SK-N-SH (cell line): ENCODE results near the gene PICK1. TPM values are rescaled to one million over a fixed set of nuclear protein-coding genes. Genes with fewer than 3 reads are reported as not detected.

Source experiments
- CTCF ChIA-PET: fragments of 300-600, 350-600 bp; formaldehyde crosslinking; extraction: SDS; loops from one replicate; lab custom pipeline; 2021; lab: Yijun Ruan, JAX
- POLR2A ChIA-PET: fragments of 350-600 bp; sonication (Branson Sonifier 250); formaldehyde crosslinking; extraction: SDS; loops from one replicate; lab custom pipeline; 2020; ENCODE audit warnings: antibody characterized with exemption, inconsistent platforms; lab: Yijun Ruan, JAX
- DNase-seq: peaks from one replicate; pipeline ENCODE4 v3.0.0; 2012
- H2AFZ ChIP-seq: fragments of 200-600 bp; sonication (generic); 2 replicates; pipeline ENCODE4 v1.8.1; 2016; ENCODE audit warnings: antibody characterized with exemption, mild to moderate bottlenecking, low read depth
- H3F3A ChIP-seq: fragments of 200-600 bp; sonication (generic); replicated peaks from 2 replicates; pipeline ENCODE3; 2016; ENCODE audit warnings: antibody characterized with exemption, mild to moderate bottlenecking; ENCODE audit not compliant: insufficient read depth
- H3K27ac ChIP-seq, 2 experiments: fragments of 200-500 bp in 1 of 2; fragments of 200-600 bp in 1 of 2; sonication (Bioruptor generic) in 1 of 2; sonication (generic), shearing (Covaris generic) in 1 of 2; 2 replicates each; pipeline versions ENCODE4 v1.5.1 to v1.6.1; 2014 to 2016; ENCODE audit warnings: low read depth in 2 of 2, inconsistent platforms in 1 of 2, low read length in 1 of 2, mild to moderate bottlenecking in 1 of 2, mixed read lengths in 1 of 2
- H3K27me3 ChIP-seq: fragments of 200-600 bp; sonication (generic), shearing (Covaris generic); 2 replicates; pipeline ENCODE4 v1.6.1; 2016; ENCODE audit warnings: mixed run types; ENCODE audit not compliant: insufficient read depth
- H3K36me3 ChIP-seq, 2 experiments: fragments of 200-500 bp in 1 of 2; fragments of 200-600 bp in 1 of 2; sonication (Bioruptor generic) in 1 of 2; sonication (generic) in 1 of 2; replicated peaks in 1 of 2; 2 replicates each; pipeline versions ENCODE3 to v1.5.1; 2014 to 2016; ENCODE audit warnings: low read length in 1 of 2, mild to moderate bottlenecking in 1 of 2; ENCODE audit not compliant: insufficient read depth in 2 of 2, control insufficient read depth in 1 of 2
- H3K4me1 ChIP-seq, 2 experiments: fragments of 200-500 bp in 1 of 2; fragments of 200-600 bp in 1 of 2; sonication (Bioruptor generic) in 1 of 2; sonication (generic), shearing (Covaris generic) in 1 of 2; 2 replicates each; pipeline versions ENCODE4 v1.5.1 to v1.6.1; 2014 to 2016; ENCODE audit warnings: low read depth in 1 of 2, low read length in 1 of 2, mixed run types in 1 of 2; ENCODE audit not compliant: insufficient read depth in 2 of 2, control insufficient read depth in 1 of 2
- H3K4me2 ChIP-seq: fragments of 200-600 bp; sonication (generic), shearing (Covaris generic); 2 replicates; pipeline ENCODE4 v1.6.1; 2017; ENCODE audit warnings: mixed run types
- H3K4me3 ChIP-seq, 2 experiments: fragments of 200-500 bp in 1 of 2; fragments of 200-600 bp in 1 of 2; sonication (Bioruptor generic) in 1 of 2; sonication (generic), shearing (Covaris generic) in 1 of 2; 2 replicates each; pipeline versions ENCODE4 v1.5.1 to v1.8.1; 2014 to 2016; ENCODE audit warnings: low read depth in 2 of 2, inconsistent platforms in 1 of 2, low read length in 1 of 2, mild to moderate bottlenecking in 1 of 2, mixed read lengths in 1 of 2, moderate library complexity in 1 of 2
- H3K79me2 ChIP-seq: fragments of 200-600 bp; sonication (generic); 2 replicates; pipeline ENCODE4 v1.8.1; 2017; ENCODE audit warnings: mild to moderate bottlenecking; ENCODE audit not compliant: insufficient read depth
- H3K9ac ChIP-seq: fragments of 200-600 bp; sonication (generic); 2 replicates; pipeline ENCODE4 v1.6.1; 2017; ENCODE audit warnings: mixed run types
- H3K9me2 ChIP-seq: fragments of 200-600 bp; sonication (generic); 2 replicates; pipeline ENCODE4 v1.6.1; 2017; ENCODE audit warnings: mixed run types
- H3K9me3 ChIP-seq: fragments of 200-600 bp; sonication (generic); 2 replicates; pipeline ENCODE4 v1.6.1; 2017; ENCODE audit warnings: mixed run types, mild to moderate bottlenecking, moderate library complexity
- H4K20me1 ChIP-seq: fragments of 200-600 bp; sonication (generic); 2 replicates; pipeline ENCODE4 v1.6.1; 2017; ENCODE audit warnings: mild to moderate bottlenecking, mixed run types; ENCODE audit not compliant: insufficient read depth
- CTCF ChIP-seq: fragments of 200-600 bp; sonication (generic); IDR thresholded peaks from 2 replicates; pipeline ENCODE4 v1.6.1; 2017; ENCODE audit warnings: antibody characterized with exemption, mild to moderate bottlenecking, moderate library complexity
- FOSL2 ChIP-seq: IDR thresholded peaks from 2 replicates; pipeline ENCODE4 v1.4.0; 2012; ENCODE audit warnings: low read depth, mild to moderate bottlenecking, moderate library complexity, borderline replicate concordance
- MEF2A ChIP-seq: IDR thresholded peaks from 2 replicates; pipeline ENCODE4 v1.4.0; 2012; ENCODE audit warnings: low read depth, borderline replicate concordance
- NFIC ChIP-seq: IDR thresholded peaks from 2 replicates; pipeline ENCODE4 v1.4.0; 2012; ENCODE audit warnings: borderline replicate concordance
- NRF1 ChIP-seq: IDR thresholded peaks from 2 replicates; pipeline ENCODE4 v1.6.1; 2012; ENCODE audit warnings: low read depth, mild to moderate bottlenecking, low read length
- POLR2AphosphoS5 ChIP-seq: IDR thresholded peaks from 2 replicates; pipeline ENCODE4 v1.6.1; 2012; ENCODE audit warnings: low read depth, low read length
- RAD21 ChIP-seq: IDR thresholded peaks from 2 replicates; pipeline ENCODE4 v1.6.1; 2012; ENCODE audit warnings: mild to moderate bottlenecking, low read length
- RCOR1 ChIP-seq: fragments of 150-350 bp; IDR thresholded peaks from 2 replicates; pipeline ENCODE4 v1.6.1; 2017; ENCODE audit warnings: antibody characterized with exemption, low read length
- RXRA ChIP-seq: IDR thresholded peaks from 2 replicates; pipeline ENCODE4 v1.4.0; 2012; ENCODE audit warnings: low read depth, mild to moderate bottlenecking, borderline replicate concordance
- SIN3A ChIP-seq: IDR thresholded peaks from 2 replicates; pipeline ENCODE4 v1.6.1; 2012; ENCODE audit warnings: low read depth, mild to moderate bottlenecking, low read length, moderate library complexity, borderline replicate concordance
- SMC3 ChIP-seq: IDR thresholded peaks from 2 replicates; pipeline ENCODE4 v1.6.1; 2012; ENCODE audit warnings: low read depth, low read length, improper control_type of control experiment
- TEAD4 ChIP-seq: IDR thresholded peaks from 2 replicates; pipeline ENCODE4 v1.4.0; 2012; ENCODE audit warnings: mild to moderate bottlenecking, borderline replicate concordance; ENCODE audit not compliant: insufficient read depth
- USF1 ChIP-seq: IDR thresholded peaks from 2 replicates; pipeline ENCODE4 v1.4.0; 2012; ENCODE audit warnings: low read depth, borderline replicate concordance
- YY1 ChIP-seq: IDR thresholded peaks from 2 replicates; pipeline ENCODE4 v1.4.0; 2012; ENCODE audit warnings: low read depth, mild to moderate bottlenecking
- ZBTB33 ChIP-seq: IDR thresholded peaks from 2 replicates; pipeline ENCODE4 v1.4.0; 2012; ENCODE audit warnings: low read depth, borderline replicate concordance
- WGBS: methylation state at CpG from one replicate; pipeline ENCODE4 v1.1.6; 2017; ENCODE audit warnings: low lambda C conversion rate; 5-methylcytosine and 5-hydroxymethylcytosine counted together
- polyA plus RNA-seq, 3 experiments: library from polyadenylated mRNA; depleted of rRNA; stranded (reverse); fragments of >200 nt; gene quantifications; 2 replicates each; pipeline ENCODE4 v1.2.3, GENCODE V29; 2012

The PICK1 gene
- polyA plus RNA-seq, 1 of the 3 experiments (the other 2 are of a cell fraction): 36.8 TPM

- POLR2A ChIA-PET: no interaction called here
These were observed 15.3 kb upstream of the PICK1 start for GRCh38 chr22:38041760-38042487.

More at GRCh38 chr22:38041760-38042487, 15.3 kb upstream of the PICK1 start:
- no peak overlapping the region for H3K4me3 ChIP-seq
- no peaks in the 10 kb centered on the region for H3K36me3 ChIP-seq
- no peaks in the 10 kb centered on the region for H3F3A ChIP-seq
- no peaks in the 10 kb centered on the region for H3K79me2 ChIP-seq
- no peak for DNase-seq
- CTCF ChIA-PET: interaction anchor here (1.1 kb wide), 1 partner anchor 546 kb away, joined by 3 read pairs; no protein-coding TSS in a partner anchor
- H3K9me3 ChIP-seq: no peaks in the 10 kb centered on the region
- no peak for TF ChIP-seq RXRA
- TF ChIP-seq ZBTB33: no peak
- TF ChIP-seq TEAD4: no peak
- no peak for TF ChIP-seq YY1
- no peak for TF ChIP-seq USF1
- TF ChIP-seq SIN3A: no peak
- TF ChIP-seq POLR2AphosphoS5: no peak
- no peak for TF ChIP-seq MEF2A
- no peak for TF ChIP-seq NRF1
- no peak for TF ChIP-seq RAD21
- no peak for TF ChIP-seq RCOR1
- TF ChIP-seq SMC3: no peak
- TF ChIP-seq NFIC: no peak
- TF ChIP-seq CTCF: no peak
- TF ChIP-seq FOSL2: no peak
- TF ChIP-seq, all 33 proteins: peak for 0
- no peak overlapping the region for H2AFZ ChIP-seq
- no peaks in the 10 kb centered on the region for H3K27me3 ChIP-seq
- H3K4me2 ChIP-seq: no peak overlapping the region
- no peaks in the 10 kb centered on the region for H3K4me1 ChIP-seq
- no peaks in the 10 kb centered on the region for H4K20me1 ChIP-seq
- 80% methylated on average over 3 of the region's 5 CpGs for WGBS
- no peak overlapping the region for H3K27ac ChIP-seq
- H3K9me2 ChIP-seq: no peaks in the 10 kb centered on the region
- no peak overlapping the region for H3K9ac ChIP-seq
